Hippocampal formation (tissue), 2 donors: ENCODE data around the gene HVCN1.

Source experiments
- DNase-seq, 2 donors: peaks; one replicate each; lab custom pipeline; 2025; lab: John Stamatoyannopoulos, UW

Gene HVCN1

GRCh38 chr12:110699591-110700445 is 10.9 kb upstream of the HVCN1 start:
- DNase-seq, result no peak

- DNase-seq, result peak; percentile 13 to 53
Measured at GRCh38 chr12:110698171-110698902, 9.4 kb upstream of the HVCN1 start.

- DNase-seq, result no peak
Measured at GRCh38 chr12:110697236-110697635, 8.3 kb upstream of the HVCN1 start.

GRCh38 chr12:110696283-110696682 is 7.4 kb upstream of the HVCN1 start:
- DNase-seq, result no peak

- DNase-seq, result peak; percentile 15 to 54
Measured at GRCh38 chr12:110694330-110694901, 5.5 kb upstream of the HVCN1 start.

DNA sequence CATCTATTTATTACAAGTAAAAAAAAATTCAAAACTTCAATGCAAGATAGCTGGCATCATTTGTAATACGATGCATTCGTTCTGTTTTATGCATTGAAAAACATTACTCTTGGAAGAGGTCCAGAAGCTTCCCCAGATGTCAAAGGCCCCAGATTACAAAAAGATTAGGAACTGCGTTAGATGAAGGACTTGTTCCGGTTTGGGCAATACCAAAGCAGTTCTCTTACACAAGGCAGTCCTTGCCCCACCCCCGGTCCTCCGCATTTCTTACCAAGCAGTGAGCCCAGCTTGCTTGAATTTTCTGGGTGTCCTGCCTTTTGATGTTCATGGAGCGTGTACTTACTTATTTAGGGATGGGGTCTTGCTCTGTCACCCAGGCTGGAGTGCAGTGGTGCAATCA is 4.8 kb upstream of the HVCN1 start:
- DNase-seq, result no peak

DNA sequence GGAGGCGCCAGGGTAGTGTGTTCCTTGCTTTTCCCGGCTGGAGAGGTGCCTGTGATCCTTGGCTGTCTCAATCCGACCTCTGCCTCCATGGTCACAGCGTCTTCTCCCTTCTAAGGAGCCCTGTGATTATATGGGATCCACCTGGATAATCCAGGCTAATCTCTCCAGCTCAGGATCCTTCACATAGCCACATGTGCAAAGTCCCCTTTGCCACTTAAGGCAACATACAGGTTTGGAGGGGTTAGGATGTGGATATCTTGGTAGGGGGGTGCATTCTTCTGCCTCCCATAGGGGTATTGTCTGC is 1.2 kb upstream of the HVCN1 start:
- DNase-seq, result no peak

DNA sequence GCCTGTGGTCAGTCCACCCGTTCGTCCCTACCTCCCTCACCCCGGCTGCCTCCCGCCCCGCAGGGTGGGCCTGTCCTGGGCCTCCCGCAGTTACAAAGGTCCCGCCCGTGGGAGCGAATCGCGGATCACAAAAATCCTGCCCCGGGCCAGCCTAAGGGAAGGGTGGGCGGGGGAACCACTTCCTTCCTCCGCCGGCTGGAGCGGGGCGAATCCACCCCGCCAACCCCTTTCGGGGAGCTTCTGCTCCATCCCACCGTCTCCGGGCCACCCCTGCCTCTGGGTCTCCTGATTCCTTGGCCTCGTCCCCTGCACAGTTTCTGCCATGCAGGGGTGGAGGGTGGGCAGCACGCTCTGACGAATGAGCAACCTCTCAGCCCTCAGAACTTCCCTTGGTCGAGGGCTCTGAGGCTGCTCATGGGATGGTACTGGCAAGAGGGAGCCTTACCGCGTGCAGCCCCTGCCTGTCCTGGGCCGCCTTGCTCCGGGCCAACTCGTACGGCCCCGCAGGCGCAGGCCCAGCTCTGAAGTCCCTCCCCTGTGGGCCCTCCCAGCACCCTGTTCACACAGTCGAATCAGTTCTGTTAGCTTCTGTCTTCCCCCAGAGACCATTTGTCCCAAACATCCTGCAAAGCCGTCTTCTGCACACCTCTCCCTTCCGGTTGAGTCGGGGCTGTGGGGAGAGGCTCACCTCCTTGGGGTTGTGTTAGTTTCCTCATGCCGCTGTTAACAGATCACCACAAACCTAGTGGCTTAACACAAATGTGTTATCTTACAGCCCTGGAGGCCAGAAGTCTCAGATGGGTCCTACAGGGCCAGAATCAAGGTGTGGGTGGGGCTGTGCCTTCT is 589 bp upstream of the HVCN1 start:
- no peak for DNase-seq

DNA sequence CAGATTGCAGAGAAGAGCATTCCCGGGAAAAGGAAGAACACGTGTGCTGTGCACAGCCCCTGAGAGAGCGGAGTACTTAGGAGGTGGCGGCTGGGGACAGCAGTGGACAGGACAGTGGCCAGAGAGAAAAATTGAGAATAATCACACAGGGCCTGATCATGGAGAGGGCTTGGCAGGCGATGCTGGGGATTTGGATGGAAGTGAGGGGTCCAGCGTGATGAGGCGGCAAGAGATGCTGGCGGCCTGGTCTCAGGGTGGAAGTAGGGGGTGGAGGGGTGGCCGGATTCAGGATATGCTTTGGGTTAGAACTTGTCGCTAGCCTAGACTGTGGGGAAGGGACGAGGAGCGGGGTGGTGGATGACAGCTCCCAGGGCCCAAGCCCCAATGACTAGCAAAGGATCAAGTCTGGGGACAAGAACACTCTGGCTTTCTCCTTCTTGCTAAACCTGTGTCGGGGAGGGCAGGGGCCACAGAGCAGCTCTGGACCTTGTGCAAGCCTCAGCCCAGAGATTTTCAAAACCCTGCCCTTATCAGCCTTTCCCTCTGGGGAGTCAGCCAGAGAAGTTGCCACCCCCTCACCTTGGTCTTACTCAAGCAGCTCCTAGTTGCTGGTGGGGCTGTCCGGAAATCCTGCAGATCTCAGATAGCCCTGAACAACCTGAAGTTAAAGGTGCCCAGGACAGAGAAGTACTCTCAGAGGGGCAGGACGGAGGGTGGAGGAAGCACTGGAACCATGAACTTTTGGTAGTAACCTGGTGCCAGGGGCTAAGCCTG is 1.3 kb downstream of the HVCN1 start:
- DNase-seq, result no peak

DNA sequence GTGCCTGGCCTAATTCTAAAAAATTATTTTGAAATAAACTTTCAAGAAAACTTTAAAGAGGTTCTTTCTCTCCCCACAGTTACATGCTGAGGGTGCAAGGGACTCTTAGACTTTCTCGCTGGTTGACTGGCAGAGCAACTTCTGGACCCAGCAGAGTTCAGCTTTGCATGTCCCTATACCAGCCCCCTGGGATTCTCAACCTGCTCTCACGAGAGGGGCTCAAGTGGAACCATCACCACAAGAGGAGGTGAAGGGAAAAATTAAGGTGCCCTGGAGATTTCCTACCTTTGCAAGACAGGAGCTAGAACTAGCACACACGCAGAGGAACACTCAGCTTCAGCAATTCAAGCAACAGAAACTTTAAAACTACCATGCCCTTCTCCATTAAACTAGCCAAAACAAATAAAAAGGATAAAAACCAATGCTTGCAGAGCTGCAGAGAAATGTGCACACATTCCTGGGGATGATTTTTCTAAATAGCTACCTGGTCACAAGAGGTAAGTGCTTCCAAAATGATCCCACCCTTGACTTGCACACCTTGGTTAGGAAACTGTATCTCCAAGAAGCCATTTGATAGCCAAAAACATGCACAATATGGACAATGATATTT is 2.5 kb downstream of the HVCN1 start:
- DNase-seq, result no peak

GRCh38 chr12:110684312-110684836 is 4.5 kb downstream of the HVCN1 start:
- DNase-seq, result no peak

GRCh38 chr12:110683888-110684287 is 5.0 kb downstream of the HVCN1 start:
- no peak for DNase-seq

GRCh38 chr12:110680032-110680431 is 8.9 kb downstream of the HVCN1 start:
- no peak for DNase-seq

- no peak for DNase-seq
Measured at GRCh38 chr12:110679201-110679600, 9.7 kb downstream of the HVCN1 start.

DNA sequence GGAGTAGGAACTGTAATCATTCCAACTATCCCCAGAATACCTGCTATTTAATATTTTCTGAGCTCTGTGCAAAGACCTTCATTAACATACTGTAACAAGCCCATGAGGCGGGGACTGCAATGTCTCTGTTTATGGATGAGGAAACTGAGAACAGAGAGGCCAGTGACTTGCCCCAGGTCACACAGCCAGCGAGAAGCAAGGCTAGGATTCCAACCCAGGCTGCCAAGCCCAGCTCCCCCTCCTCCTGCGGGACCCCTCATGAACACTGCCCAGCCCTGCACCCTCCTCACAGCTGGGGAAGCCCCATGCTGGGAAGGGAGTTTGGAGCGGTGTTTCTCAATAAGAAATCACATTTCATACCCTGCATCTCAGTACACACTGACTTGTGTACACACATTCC is 10.9 kb downstream of the HVCN1 start:
- no peak for DNase-seq

- no peak for DNase-seq
Measured at GRCh38 chr12:110677206-110677911, 11.6 kb downstream of the HVCN1 start.

GRCh38 chr12:110676171-110676570 is 12.7 kb downstream of the HVCN1 start:
- DNase-seq, result no peak

DNA sequence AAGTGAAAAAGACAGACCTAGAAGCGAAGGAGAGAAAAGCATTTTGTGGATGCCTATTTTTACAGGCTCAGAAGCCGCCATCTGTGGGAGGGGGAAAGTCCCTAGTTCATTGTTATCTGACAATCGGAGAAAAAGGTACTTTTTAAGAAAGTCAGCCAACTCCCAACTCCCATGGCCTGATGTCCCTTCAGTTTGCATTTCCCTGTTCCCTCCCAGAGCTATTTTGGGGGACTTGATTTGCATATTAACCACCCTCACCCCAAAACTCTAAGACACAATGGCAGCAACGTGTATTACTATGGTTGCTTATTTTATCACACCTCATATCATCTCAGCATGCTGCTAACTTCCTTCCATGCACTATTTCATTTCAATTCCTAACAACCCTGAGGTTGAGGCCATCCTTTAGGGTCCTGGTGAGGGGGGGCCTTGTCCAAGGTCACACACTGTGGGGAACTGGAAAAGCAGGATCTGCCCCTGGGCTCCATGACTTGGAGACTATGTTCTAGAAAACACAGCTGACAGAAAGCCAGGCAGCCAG is 18.7 kb downstream of the HVCN1 start:
- no peak for DNase-seq

- no peak for DNase-seq
Measured at GRCh38 chr12:110669193-110669502, 19.8 kb downstream of the HVCN1 start.
